Left renal cortex interstitium (tissue), 4 donors: ENCODE measurements around the gene SPRR2F. TPM values are rescaled to one million over a fixed set of nuclear protein-coding genes. Genes with fewer than 3 reads are reported as not detected.
"Not testable (repeated sequence)": the region's sequence is repeated elsewhere in the genome, so short reads cannot be mapped to it uniquely, and the experiment has no call there.

ENCODE experiments used
- DNase-seq, 4 donors: peaks; one replicate each; pipeline ENCODE4 v3.0.0-alpha.2; 2013; ENCODE audit warnings: low read depth in 4 of 4, low spot score in 2 of 4, missing footprints in 1 of 4
- polyA plus RNA-seq, 4 donors: library from polyadenylated mRNA; unstranded; fragments of 120-200 nt; gene quantifications; one replicate each; pipeline ENCODE4 v1.2.1, GENCODE V29; 2013; ENCODE audit not compliant: insufficient read length in 4 of 4

Gene SPRR2F
- polyA plus RNA-seq, result not detected

GRCh38 chr1:153113416-153113815 is at the start of gene SPRR2F:
SPRR2F (minus strand) TSS chr1:153113516; CDS start chr1:153112733, 783 bp downstream.
- no peak for DNase-seq

GRCh38 chr1:153155541-153155940 is 42.2 kb upstream of the SPRR2F start:
- DNase-seq, result no peak

- DNase-seq, result no peak
Measured at GRCh38 chr1:153152481-153152880, 39.2 kb upstream of the SPRR2F start.

GRCh38 chr1:153150846-153151245 is 37.5 kb upstream of the SPRR2F start, which contains the start of gene SPRR2G:
SPRR2G (minus strand) TSS chr1:153150890; CDS start chr1:153150110, 780 bp downstream.
- DNase-seq, result no peak

- DNase-seq, result no peak
Measured at GRCh38 chr1:153141377-153141776, 28.1 kb upstream of the SPRR2F start.

- no peak for DNase-seq
Measured at GRCh38 chr1:153140484-153140883, 27.2 kb upstream of the SPRR2F start.

- no peak for DNase-seq
Measured at GRCh38 chr1:153133743-153134142, 20.4 kb upstream of the SPRR2F start.

GRCh38 chr1:153133267-153133666 is 20.0 kb upstream of the SPRR2F start:
- no peak for DNase-seq

- not testable (repeated sequence) for DNase-seq
Measured at GRCh38 chr1:153128688-153129087, 15.4 kb upstream of the SPRR2F start.

- DNase-seq, result no peak
Measured at GRCh38 chr1:153127296-153127695, 14.0 kb upstream of the SPRR2F start.

- DNase-seq, result no peak
Measured at GRCh38 chr1:153125536-153125935, 12.2 kb upstream of the SPRR2F start.

GRCh38 chr1:153123793-153124192 is 10.5 kb upstream of the SPRR2F start:
- not testable (repeated sequence) for DNase-seq

- DNase-seq, result peak; percentile 42 to 55 (median 50)
Measured at GRCh38 chr1:153122831-153123421, 9.6 kb upstream of the SPRR2F start.

GRCh38 chr1:153120945-153121344 is 7.6 kb upstream of the SPRR2F start:
- DNase-seq, result no peak

- DNase-seq, result no peak
Measured at GRCh38 chr1:153119491-153119971, 6.2 kb upstream of the SPRR2F start.

GRCh38 chr1:153115264-153115663 is 1.9 kb upstream of the SPRR2F start:
- DNase-seq, result not testable (repeated sequence)

- not testable (repeated sequence) for DNase-seq
Measured at GRCh38 chr1:153112454-153112853, 862 bp downstream of the SPRR2F start.

- DNase-seq, result no peak
Measured at GRCh38 chr1:153100245-153100644, 13.1 kb downstream of the SPRR2F start.

- no peak for DNase-seq
Measured at GRCh38 chr1:153099461-153100045, 13.8 kb downstream of the SPRR2F start.

GRCh38 chr1:153095764-153096163 is 17.6 kb downstream of the SPRR2F start:
- no peak for DNase-seq

- no peak for DNase-seq
Measured at GRCh38 chr1:153094426-153094825, 18.9 kb downstream of the SPRR2F start, which contains the start of gene SPRR2E. SPRR2E (minus strand) TSS chr1:153094526; CDS start chr1:153093751, 775 bp downstream.

- no peak for DNase-seq
Measured at GRCh38 chr1:153087652-153088051, 25.7 kb downstream of the SPRR2F start.
